ENCODE data around the gene ZNF766. TPM values are rescaled to one million over a fixed set of nuclear protein-coding genes. Genes with fewer than 3 reads are reported as not detected.

The ZNF766 gene
- total RNA-seq, 3 donors from 2014 or later: 10.9 to 21.1 (median 18.4) TPM

DNA sequence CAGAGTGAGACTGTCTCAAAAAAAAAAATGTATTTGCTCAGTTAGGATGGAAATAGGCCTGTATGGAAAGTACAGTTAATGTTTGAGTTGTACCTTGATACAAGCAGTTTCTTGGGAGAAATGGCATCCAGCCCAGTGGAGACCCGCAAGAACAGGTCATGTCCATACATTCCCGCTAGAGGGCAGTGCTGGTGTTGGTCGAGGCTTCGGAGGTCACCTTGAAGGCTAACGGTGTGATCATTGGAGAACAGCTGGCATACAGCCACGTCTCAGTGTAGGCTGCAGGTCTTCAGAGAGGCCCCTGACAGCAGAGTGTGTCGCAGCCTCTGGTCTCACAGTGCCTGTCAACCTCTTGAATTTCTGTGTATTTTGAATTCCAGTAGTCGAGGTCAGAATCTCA, 74.2 kb downstream of the ZNF766 start:
- Histone ChIP-seq H3K27me3 (no peaks in the 10 kb centered on the region), H3K4me3 (no peak overlapping the region), H3K27ac (no peak overlapping the region), H3K4me1 (no peaks in the 10 kb centered on the region), H3K36me3 (no peaks in the 10 kb centered on the region), H3K9me3 (peaks cover 0 to 2% of the 10 kb centered on the region in 2 donors)
- DNase-seq (ENCODE audit: low spot score in 2 of 2): peak in 1 of 2 donors; percentile 52
- no peak for TF ChIP-seq POLR2AphosphoS5 (IDR thresholded peaks at IDR 0.05)
- TF ChIP-seq, protein P1, sequence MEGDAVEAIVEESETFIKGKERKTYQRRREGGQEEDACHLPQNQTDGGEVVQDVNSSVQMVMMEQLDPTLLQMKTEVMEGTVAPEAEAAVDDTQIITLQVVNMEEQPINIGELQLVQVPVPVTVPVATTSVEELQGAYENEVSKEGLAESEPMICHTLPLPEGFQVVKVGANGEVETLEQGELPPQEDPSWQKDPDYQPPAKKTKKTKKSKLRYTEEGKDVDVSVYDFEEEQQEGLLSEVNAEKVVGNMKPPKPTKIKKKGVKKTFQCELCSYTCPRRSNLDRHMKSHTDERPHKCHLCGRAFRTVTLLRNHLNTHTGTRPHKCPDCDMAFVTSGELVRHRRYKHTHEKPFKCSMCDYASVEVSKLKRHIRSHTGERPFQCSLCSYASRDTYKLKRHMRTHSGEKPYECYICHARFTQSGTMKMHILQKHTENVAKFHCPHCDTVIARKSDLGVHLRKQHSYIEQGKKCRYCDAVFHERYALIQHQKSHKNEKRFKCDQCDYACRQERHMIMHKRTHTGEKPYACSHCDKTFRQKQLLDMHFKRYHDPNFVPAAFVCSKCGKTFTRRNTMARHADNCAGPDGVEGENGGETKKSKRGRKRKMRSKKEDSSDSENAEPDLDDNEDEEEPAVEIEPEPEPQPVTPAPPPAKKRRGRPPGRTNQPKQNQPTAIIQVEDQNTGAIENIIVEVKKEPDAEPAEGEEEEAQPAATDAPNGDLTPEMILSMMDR (IDR thresholded peaks at IDR 0.05): peak in 2 of 3 donors; percentile 24 to 42
- intact Hi-C loops (cut with DNase I; ENCODE audit: low total_unique reads): no loop called here

DNA sequence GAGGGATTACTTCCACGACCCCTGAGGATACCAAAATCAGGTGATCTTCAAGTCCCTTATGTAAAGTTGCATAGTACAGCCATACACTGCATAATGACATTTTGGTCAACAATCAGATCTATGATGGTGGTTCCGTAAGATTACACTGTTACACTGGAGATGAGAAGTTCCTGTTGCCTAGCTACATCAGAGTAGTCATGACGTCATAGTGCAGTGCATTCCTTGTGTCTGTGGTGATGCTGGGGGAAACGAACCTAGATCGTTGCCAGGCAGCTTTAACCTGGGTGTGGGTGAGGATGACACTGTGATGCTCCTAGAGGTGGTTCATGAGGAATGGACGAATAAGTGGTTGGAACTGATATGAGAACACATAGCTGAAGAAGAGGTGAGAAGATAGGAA, 75.8 kb downstream of the ZNF766 start:
- H3K4me3 ChIP-seq: no peak overlapping the region
- H3K27me3 ChIP-seq: no peaks in the 10 kb centered on the region
- peaks cover 4% of the 10 kb centered on the region for H3K36me3 ChIP-seq
- H3K27ac ChIP-seq: no peak overlapping the region
- intact Hi-C loops (cut with DNase I; ENCODE audit: low total_unique reads): no loop called here
- peaks cover 0 to 2% of the 10 kb centered on the region in 2 donors for H3K9me3 ChIP-seq
- DNase-seq (ENCODE audit: low spot score in 2 of 2): no peak
- H3K4me1 ChIP-seq: no peaks in the 10 kb centered on the region
- TF ChIP-seq, protein P1 (IDR thresholded peaks at IDR 0.05): no peak
- TF ChIP-seq POLR2AphosphoS5 (IDR thresholded peaks at IDR 0.05): no peak
- no peak for TF ChIP-seq POLR2A (IDR thresholded peaks at IDR 0.05)

Other genes with a start within 250 kb of the ZNF766 start
- gene ZNF614, start 241.2 kb upstream of the ZNF766 start, total RNA-seq: 10 to 100 TPM in 1 of 3 donors, 1 to 10 TPM in 2; 5.6 to 13.6 (median 9.5) TPM
- gene ZNF432, start 220.7 kb upstream of the ZNF766 start, total RNA-seq: 10 to 100 TPM; 12.0 to 19.3 (median 13.4) TPM
- 10 to 100 TPM; 16.0 to 25.9 (median 19.3) TPM for gene ZNF841, start 173.8 kb upstream of the ZNF766 start, total RNA-seq
- 10 to 100 TPM in 1 of 3 donors, 1 to 10 TPM in 2; 5.8 to 14.0 (median 7.2) TPM for gene ZNF616, start 129.6 kb upstream of the ZNF766 start, total RNA-seq
- gene ZNF836, start 98.0 kb upstream of the ZNF766 start, total RNA-seq: 10 to 100 TPM; 10.2 to 21.8 (median 16.4) TPM
- gene PPP2R1A, start 79.5 kb upstream of the ZNF766 start, total RNA-seq: 100 to 1,000 TPM; 145 to 198 (median 175) TPM
- 10 to 100 TPM in 2 of 3 donors, 1 to 10 TPM in 1; 8.0 to 15.8 (median 11.8) TPM for gene ZNF480, start 27.6 kb downstream of the ZNF766 start, total RNA-seq
- 1 to 10 TPM; 1.1 to 7.0 (median 2.6) TPM for gene ZNF610, start 66.7 kb downstream of the ZNF766 start, total RNA-seq
- gene ZNF880, start 100.3 kb downstream of the ZNF766 start, total RNA-seq: 10 to 100 TPM; 18.6 to 32.9 (median 22.0) TPM
- gene ZNF528, start 128.3 kb downstream of the ZNF766 start, total RNA-seq: 10 to 100 TPM; 20.5 to 29.0 (median 28.2) TPM
- gene ZNF534, start 159.6 kb downstream of the ZNF766 start, total RNA-seq: 1 to 10 TPM in 1 of 3 donors, under 1 TPM in 1, not detected in 1; 0.33 to 1.2 TPM
- gene ZNF578, start 184.0 kb downstream of the ZNF766 start, total RNA-seq: 1 to 10 TPM; 1.3 to 3.7 (median 1.4) TPM

Data from breast epithelium (tissue), 4 donors.